Large intestine (tissue), 3 donors: ENCODE data around the gene FHOD1. TPM values are rescaled to one million over a fixed set of nuclear protein-coding genes. Genes with fewer than 3 reads are reported as not detected.
A peak's percentile ranks its signal among the peaks of the same experiment; 100 is the strongest.

Experiments used
- DNase-seq, 2 donors: peaks; one replicate each; pipeline versions ENCODE4 v3.0.0 to v3.0.0-alpha.2; 2013
- H3K27ac ChIP-seq: one replicate; pipeline ENCODE4 v1.5.1; 2013; ENCODE audit warnings: low read length
- H3K27me3 ChIP-seq: 2 replicates; pipeline ENCODE4 v1.6.1; 2013; ENCODE audit warnings: low read length; ENCODE audit not compliant: control insufficient read depth, insufficient read depth
- H3K36me3 ChIP-seq: 2 replicates; pipeline ENCODE4 v1.6.1; 2013; ENCODE audit warnings: low read length; ENCODE audit not compliant: control insufficient read depth, insufficient read depth
- H3K4me1 ChIP-seq: one replicate; pipeline ENCODE4 v1.6.1; 2013; ENCODE audit warnings: low read length; ENCODE audit not compliant: control insufficient read depth, insufficient read depth
- H3K4me3 ChIP-seq: one replicate; pipeline ENCODE4 v1.5.1; 2013; ENCODE audit warnings: low read length
- H3K9me3 ChIP-seq: one replicate; pipeline ENCODE4 v1.6.1; 2013; ENCODE audit warnings: mild to moderate bottlenecking, low read depth, low read length, moderate library complexity; ENCODE audit not compliant: control insufficient read depth
- WGBS: methylation state at CpG from one replicate; pipeline ENCODE4 v1.1.5; 2013; ENCODE audit warnings: low lambda C conversion rate; ENCODE audit not compliant: insufficient coverage; 5-methylcytosine and 5-hydroxymethylcytosine counted together
- polyA plus RNA-seq: library from polyadenylated mRNA; unstranded; fragments of 120-200 nt; gene quantifications from one replicate; pipeline ENCODE4 v1.2.1, GENCODE V29; 2013

FHOD1 gene
- polyA plus RNA-seq, 1 donor, result 13.8 TPM

DNA sequence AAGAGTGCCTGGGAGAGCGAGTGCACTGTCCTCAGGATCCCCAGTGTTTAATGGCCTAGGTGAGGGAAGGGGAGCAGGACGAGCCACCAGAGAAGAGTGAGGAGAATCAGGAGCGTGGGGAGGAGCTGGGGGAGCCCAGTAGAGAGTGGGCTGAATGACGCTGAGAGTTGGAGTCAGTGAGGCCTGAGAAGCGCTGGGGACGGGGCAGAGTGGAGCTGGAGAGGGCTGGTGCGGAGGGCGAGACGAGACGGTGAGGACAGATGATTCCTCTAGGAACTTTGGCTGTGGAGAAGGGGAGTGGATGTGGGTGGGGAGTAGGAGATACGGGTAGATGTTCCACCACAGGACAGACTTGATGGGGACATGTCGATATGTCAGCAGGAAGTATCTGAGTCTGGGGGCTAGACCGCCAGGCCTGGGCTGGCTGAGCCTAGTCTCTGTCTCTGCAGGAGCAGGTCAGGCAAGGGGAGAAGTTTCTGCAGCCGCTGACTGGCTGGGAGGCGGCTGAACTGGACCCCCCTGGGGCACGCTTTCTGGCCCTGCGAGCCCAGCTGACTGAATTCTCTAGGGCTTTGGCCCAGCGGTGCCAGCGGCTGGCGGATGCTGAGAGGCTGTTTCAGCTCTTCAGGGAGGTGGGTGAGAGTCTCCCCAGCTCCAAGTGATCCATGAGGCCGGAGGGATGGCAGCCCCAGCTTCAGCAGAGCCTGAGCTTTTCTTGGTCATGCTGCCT, 36.7 kb upstream of the FHOD1 start:
- Histone ChIP-seq H3K27me3 (no peaks in the 10 kb centered on the region), H3K4me3 (no peak overlapping the region), H3K27ac (no peak overlapping the region), H3K4me1 (no peaks in the 10 kb centered on the region), H3K9me3 (peaks cover 5% of the 10 kb centered on the region), H3K36me3 (no peaks in the 10 kb centered on the region)
- WGBS, result 100% methylated on average over 1 of the region's 21 CpGs
- no peak for DNase-seq

DNA sequence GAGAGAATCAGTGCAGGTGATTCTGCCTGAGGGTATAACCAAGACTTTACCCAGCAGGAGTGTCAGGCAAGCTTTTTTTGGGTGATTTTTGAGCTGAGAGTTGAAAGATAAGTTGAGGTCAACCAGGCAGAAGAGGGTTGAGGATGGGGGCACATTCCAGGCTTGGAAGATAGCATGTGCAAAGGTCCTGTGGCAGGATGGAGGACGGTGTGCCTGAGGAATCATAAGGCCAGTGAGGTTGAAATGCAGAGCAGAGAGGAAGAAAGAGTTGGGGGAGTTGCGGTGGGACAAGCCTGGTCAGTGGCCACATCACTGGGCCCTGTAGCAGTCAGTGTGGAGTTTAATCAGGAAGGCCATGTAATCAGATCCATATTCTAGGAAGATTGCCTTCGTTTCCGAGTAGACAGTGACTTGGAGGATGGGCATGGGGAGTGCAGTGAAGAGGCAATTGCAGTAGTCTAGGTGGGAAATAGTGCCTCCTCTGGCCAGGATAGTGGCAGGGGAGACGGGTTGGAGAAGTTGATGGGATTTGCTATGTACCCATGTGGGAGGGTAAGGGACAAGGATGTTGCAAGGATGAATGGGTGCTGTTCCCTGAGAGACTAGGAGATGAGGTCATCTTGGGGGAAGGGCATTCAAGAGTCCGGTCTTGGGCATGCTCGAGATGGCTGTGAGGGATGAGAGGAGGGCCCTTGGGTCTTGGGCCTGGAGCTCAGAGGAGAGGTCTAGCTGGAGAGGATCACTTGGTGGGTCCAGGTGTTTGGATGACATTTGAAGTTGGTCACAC, 36.0 kb upstream of the FHOD1 start:
- no peaks in the 10 kb centered on the region for H3K27me3 ChIP-seq
- peaks cover 5% of the 10 kb centered on the region for H3K9me3 ChIP-seq
- H3K4me1 ChIP-seq, result peaks cover 6% of the 10 kb centered on the region
- H3K27ac ChIP-seq, result no peak overlapping the region
- no peaks in the 10 kb centered on the region for H3K36me3 ChIP-seq
- whole genome bisulfite sequencing, result 100% methylated on average over 1 of the region's 7 CpGs
- no peak for DNase-seq
- H3K4me3 ChIP-seq, result no peak overlapping the region

DNA sequence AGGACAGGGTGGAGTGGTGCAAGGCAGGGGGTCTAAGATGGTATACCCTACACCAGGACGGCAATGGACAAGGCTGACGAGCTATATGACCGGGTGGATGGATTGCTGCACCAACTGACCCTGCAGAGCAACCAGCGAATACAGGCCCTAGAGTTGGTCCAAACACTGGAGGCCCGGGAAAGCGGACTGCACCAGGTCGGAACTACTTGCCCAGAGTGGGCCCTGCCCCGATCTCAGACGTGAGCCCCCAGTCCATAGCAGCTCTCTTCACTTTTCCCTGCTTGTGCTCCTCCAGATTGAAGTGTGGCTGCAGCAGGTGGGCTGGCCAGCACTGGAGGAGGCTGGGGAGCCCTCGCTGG, 35.1 kb upstream of the FHOD1 start:
- Histone ChIP-seq H3K27me3 (no peaks in the 10 kb centered on the region), H3K9me3 (peaks cover 5% of the 10 kb centered on the region), H3K27ac (no peak overlapping the region), H3K4me1 (peaks cover 14% of the 10 kb centered on the region), H3K36me3 (peaks cover 4% of the 10 kb centered on the region), H3K4me3 (no peak overlapping the region)
- no peak for DNase-seq
- no CpG with 5 or more reads among the region's 10 CpGs for WGBS

DNA sequence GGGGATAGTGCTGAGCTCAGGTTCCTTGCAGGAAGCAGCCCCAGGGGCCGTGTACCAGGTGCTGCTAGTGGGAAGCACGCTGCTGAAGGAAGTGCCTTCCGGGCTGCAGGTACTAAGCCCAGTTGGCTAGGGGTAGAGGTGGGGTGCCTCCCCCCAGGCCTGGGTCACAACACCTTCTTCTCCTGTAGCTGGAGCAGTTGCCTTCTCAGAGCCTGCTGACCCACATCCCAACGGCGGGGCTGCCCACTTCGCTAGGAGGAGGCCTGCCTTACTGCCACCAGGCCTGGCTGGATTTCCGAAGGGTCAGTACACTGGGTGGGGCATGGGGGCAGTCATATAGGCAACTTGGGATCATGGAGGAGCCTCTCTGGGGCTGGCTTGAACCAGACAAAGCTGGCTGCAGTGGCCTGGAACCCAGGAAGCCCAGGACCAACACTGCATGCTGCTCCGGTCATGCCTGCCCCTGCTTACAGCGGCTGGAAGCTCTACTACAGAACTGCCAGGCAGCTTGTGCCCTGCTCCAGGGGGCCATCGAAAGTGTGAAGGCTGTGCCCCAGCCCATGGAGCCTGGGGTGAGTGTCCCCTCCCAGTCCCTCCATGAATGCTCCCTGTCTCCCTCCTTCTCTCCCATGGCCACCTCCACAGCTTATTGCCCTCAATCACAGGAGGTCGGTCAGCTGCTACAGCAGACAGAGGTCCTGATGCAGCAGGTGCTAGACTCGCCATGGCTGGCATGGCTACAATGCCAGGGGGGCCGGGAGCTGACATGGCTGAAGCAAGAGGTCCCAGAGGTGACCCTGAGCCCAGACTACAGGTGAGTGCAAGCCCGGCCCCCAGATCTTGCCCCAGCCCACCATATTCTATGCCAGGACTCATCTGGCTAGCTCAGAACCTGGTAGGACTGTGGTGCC, 34.5 kb upstream of the FHOD1 start:
- DNase-seq, result no peak
- Histone ChIP-seq H3K27ac (no peak overlapping the region), H3K36me3 (peaks cover 5% of the 10 kb centered on the region), H3K4me1 (peaks cover 18% of the 10 kb centered on the region), H3K4me3 (no peak overlapping the region), H3K27me3 (no peaks in the 10 kb centered on the region), H3K9me3 (peaks cover 5% of the 10 kb centered on the region)
- WGBS, result no CpG with 5 or more reads among the region's 14 CpGs

DNA sequence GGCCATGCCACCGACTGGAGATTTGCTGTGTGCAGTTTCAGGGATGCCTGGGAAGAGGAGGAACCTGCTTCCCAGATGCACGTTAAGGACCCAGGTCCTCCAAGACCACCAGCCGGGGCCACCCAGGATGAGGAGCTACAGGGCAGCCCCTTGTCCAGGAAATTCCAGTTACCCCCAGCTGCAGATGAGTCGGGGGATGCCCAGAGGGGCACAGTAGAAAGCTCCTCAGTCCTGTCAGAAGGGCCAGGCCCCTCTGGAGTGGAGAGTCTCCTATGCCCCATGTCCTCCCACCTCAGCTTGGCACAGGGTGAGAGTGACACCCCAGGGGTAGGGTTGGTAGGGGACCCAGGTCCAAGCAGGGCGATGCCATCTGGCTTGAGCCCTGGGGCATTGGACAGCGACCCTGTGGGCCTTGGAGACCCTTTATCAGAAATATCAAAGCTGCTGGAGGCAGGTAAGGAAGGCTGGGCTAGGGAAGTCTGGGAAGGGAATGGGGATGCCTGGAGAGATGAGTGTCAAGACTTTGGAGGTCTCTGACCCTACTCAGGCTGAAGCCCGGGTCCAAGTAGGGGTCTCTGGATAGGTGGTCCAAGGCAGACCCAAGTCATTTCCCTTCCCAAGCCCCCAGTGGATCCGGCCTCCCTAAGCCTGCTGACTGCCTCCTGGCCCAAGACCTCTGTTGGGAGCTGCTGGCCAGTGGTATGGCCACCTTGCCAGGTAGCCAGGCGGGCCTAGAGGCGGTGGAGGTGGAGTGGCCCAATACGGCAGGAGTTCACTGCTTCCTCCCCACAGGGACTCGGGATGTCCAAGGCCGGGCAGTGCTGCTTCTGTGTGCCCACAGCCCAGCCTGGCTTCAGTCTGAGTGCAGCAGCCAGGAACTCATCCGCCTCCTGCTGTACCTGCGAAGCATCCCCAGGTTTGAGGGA, 33.1 kb upstream of the FHOD1 start:
- no peak overlapping the region for H3K27ac ChIP-seq

DNA sequence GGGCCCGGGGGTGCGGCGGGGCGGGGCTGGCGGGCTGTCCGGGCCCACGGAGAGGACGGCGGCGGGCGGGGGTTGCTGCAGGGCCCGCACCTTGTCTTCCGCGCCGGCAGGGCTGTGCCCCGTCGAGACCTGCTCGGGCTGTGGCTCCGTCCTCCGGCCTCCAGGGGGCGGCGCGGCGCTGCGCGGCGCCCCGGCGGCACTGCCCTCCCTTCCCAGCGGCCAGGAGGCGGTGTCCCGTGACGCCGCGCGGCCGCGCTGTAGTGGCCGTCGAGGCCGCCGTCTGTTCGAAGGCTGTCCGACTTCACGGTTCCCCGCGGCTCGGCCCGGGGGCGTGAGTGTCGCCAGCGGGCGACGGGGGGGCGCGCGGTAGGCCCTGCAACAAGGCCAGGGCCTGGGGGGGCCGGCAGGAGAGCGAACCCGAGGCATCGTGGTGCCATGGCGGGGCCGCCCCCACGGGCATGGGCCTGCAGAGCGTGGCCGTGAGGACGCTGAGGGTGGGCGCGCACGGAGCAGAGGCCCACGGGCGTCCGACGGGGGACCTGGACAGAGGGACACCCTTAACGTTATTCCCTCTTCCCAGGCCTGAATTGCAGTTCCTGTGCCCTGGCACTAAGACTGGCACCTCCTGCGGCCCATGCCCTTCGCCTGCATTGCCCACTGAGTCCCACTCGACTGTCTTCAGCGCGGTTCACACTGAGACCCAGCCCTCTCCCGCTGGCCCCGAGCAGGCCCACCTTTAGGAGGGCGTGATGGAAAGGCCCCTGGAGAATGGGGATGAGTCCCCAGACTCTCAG, 32.2 kb upstream of the FHOD1 start, which contains the start of gene PLEKHG4:
PLEKHG4 (plus strand) TSS at position 237 of the 794 bp plus-strand sequence; CDS start at position 750, 513 bp downstream.
- no CpG with 5 or more reads among the region's 83 CpGs for WGBS
- DNase-seq, result peak; percentile 82 to 86
- Histone ChIP-seq H3K27ac (peak within 1 kb of the TSS; percentile 8), H3K36me3 (peaks cover 10% of the 10 kb centered on the region), H3K4me1 (peaks cover 20% of the 10 kb centered on the region), H3K27me3 (no peaks in the 10 kb centered on the region), H3K4me3 (peak within 1 kb of the TSS; percentile 55), H3K9me3 (peaks cover 5% of the 10 kb centered on the region)

More for the DNA sequence above, 33.1 kb upstream of the FHOD1 start:
- peaks cover 10% of the 10 kb centered on the region for H3K36me3 ChIP-seq
- no peak overlapping the region for H3K4me3 ChIP-seq
- peaks cover 20% of the 10 kb centered on the region for H3K4me1 ChIP-seq
- H3K9me3 ChIP-seq, result peaks cover 5% of the 10 kb centered on the region
- H3K27me3 ChIP-seq, result no peaks in the 10 kb centered on the region
- no peak for DNase-seq
- no CpG with 5 or more reads among the region's 15 CpGs for WGBS

DNA sequence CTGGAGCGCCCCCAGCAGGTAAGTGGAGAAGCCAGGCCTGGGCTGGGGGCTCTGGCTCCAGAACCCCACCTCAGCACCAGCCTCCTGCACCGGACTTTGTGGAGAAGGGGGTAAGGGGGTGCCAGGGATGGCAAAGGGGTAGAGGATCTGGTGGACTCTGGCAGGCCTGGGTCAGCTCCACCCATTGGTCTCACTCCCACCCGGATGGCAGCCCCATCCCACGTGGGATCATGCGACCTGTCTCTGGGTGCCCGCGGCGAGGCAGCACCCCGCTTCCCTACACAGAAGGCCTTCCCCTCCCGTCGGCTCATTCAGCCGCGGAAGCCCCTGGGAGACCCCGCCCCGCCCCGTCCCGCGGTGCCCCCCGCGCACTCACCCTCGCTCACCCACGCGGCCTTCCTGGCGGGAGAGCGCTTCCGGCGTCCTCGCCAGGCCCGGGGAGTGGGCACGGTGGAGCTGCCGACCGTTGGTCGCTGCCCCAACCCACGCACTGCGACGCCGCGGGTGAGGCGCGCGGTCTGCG, 31.6 kb upstream of the FHOD1 start:
- no CpG with 5 or more reads among the region's 42 CpGs for WGBS
- Histone ChIP-seq H3K27me3 (no peaks in the 10 kb centered on the region), H3K4me1 (peaks cover 20% of the 10 kb centered on the region), H3K36me3 (peaks cover 10% of the 10 kb centered on the region), H3K4me3 (peak overlapping the region; percentile 55), H3K27ac (no peak overlapping the region), H3K9me3 (peaks cover 5% of the 10 kb centered on the region)
- peak in 1 of 2 donors; percentile 66 for DNase-seq

DNA sequence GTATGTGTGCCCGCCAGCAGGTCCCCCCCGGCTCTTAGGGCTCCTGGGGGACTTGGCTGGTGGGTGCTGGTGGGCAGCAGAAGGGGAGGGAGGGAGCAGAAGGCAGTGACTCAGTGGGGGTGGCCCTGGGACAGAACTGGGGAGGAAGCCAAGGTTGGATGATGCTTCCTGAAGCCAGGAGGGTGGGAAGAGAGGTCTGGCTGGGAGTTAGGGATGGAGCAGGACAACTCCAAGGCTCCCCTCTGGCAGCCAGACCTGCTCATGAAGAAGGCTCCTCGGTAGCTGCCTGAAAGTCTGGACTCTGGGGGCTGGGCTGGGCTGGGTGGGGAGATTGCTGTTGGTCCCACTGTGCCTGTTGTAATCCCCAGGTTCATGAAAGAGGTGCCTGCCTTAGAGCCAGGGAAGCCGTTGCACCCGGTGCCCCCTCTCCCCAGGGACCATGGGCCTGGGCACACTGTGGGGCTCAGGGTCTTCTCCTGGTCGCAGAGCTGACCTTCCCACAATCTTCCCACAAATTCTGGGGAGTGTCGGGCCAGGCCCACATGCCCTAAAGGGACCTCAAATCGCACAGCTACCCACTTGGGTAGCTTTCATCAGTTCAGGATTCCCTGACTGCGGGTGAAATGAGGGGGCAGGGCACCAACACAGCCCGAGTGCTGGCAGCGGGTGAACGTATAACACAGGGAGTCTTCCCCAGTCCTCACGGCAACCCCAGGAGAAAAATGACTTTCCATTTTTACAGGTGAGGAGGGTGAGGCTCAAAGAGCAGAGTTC, 30.9 kb upstream of the FHOD1 start:
- peaks cover 5% of the 10 kb centered on the region for H3K9me3 ChIP-seq
- peaks cover 10% of the 10 kb centered on the region for H3K36me3 ChIP-seq
- H3K4me1 ChIP-seq, result peaks cover 20% of the 10 kb centered on the region
- DNase-seq, result no peak
- peak overlapping the region; percentile 56 for H3K27ac ChIP-seq
- H3K27me3 ChIP-seq, result no peaks in the 10 kb centered on the region
- WGBS, result no CpG with 5 or more reads among the region's 13 CpGs
- peak overlapping the region; percentile 55 for H3K4me3 ChIP-seq
